PFSK-1 (cell line): ENCODE measurements around the gene KTN1.

Source experiments
- FOXP2 ChIP-seq: optimal IDR thresholded peaks from 2 replicates; pipeline ENCODE3; 2011; ENCODE audit warnings: borderline replicate concordance, control low read depth, inconsistent platforms; ENCODE audit not compliant: insufficient read depth; ENCODE audit errors: extremely low read length, extremely low read depth
- POLR2AphosphoS5 ChIP-seq: IDR thresholded peaks from 2 replicates; pipeline ENCODE4 v1.6.1; 2012; ENCODE audit warnings: low read depth, mild to moderate bottlenecking, control low read depth, low read length, moderate library complexity
- REST ChIP-seq, 2 experiments: IDR thresholded peaks; 2 replicates each; pipeline versions ENCODE4 v1.6.1 to v1.8.0; 2011 to 2012; ENCODE audit warnings: low read depth in 2 of 2, low read length in 2 of 2, control low read depth in 1 of 2, inconsistent platforms in 1 of 2, mild to moderate bottlenecking in 1 of 2, moderate library complexity in 1 of 2; ENCODE audit not compliant: insufficient read depth in 1 of 2
- SIN3A ChIP-seq: IDR thresholded peaks from 2 replicates; pipeline ENCODE4 v1.6.1; 2012; ENCODE audit warnings: mild to moderate bottlenecking, low read length, moderate library complexity, borderline replicate concordance; ENCODE audit not compliant: insufficient read depth
- TAF1 ChIP-seq: IDR thresholded peaks from 2 replicates; pipeline ENCODE4 v1.6.1; 2012; ENCODE audit warnings: low read length, control low read depth, borderline replicate concordance; ENCODE audit not compliant: insufficient read depth

Gene KTN1

GRCh38 chr14:55572578-55572977 is 7.4 kb upstream of the KTN1 start:
- TF ChIP-seq SIN3A = no peak
- no peak for TF ChIP-seq POLR2AphosphoS5
- TF ChIP-seq FOXP2 = no peak
- TF ChIP-seq REST (IDR thresholded peaks at IDR 0.05; ENCODE audit: insufficient read depth in 1 of 2, low read depth in 2 of 2, low read length in 2 of 2) = no peak
- TF ChIP-seq TAF1 = no peak

- TF ChIP-seq FOXP2 = no peak
Observed at GRCh38 chr14:55574988-55575387, 5.0 kb upstream of the KTN1 start.

- TF ChIP-seq SIN3A (no peak), TAF1 (no peak), POLR2AphosphoS5 (no peak), FOXP2 (no peak), REST (IDR thresholded peaks at IDR 0.05; ENCODE audit: insufficient read depth in 1 of 2, low read depth in 2 of 2, low read length in 2 of 2) (no peak)
Observed at GRCh38 chr14:55577229-55577628, 2.8 kb upstream of the KTN1 start.

- TF ChIP-seq TAF1 (no peak), POLR2AphosphoS5 (no peak), SIN3A (no peak), FOXP2 (no peak), REST (IDR thresholded peaks at IDR 0.05; ENCODE audit: insufficient read depth in 1 of 2, low read depth in 2 of 2, low read length in 2 of 2) (no peak)
Observed at GRCh38 chr14:55578511-55578910, 1.5 kb upstream of the KTN1 start.

- TF ChIP-seq TAF1 (no peak), POLR2AphosphoS5 (no peak), FOXP2 (peak; percentile 11)
Observed at GRCh38 chr14:55580470-55581341, 699 bp downstream of the KTN1 start.

GRCh38 chr14:55581342-55581771 is 1.4 kb downstream of the KTN1 start:
- TF ChIP-seq POLR2AphosphoS5 (no peak), REST (IDR thresholded peaks at IDR 0.05; ENCODE audit: insufficient read depth in 1 of 2, low read depth in 2 of 2, low read length in 2 of 2) (no peak), TAF1 (no peak), SIN3A (no peak), FOXP2 (no peak)
